Medulla oblongata (tissue), 1 donor: ENCODE measurements around the gene NTRK1.

Source experiments
- DNase-seq: peaks from one replicate; pipeline ENCODE4 v3.0.0-alpha.2; 2015; ENCODE audit errors: extremely low spot score

NTRK1 gene

GRCh38 chr1:156860628-156861423 is at the start of gene NTRK1:
Gene NTRK1 (plus strand): TSS chr1:156860865. CDS start chr1:156860935, 70 bp downstream.
- DNase-seq: peak; percentile 21

GRCh38 chr1:156811168-156811567 is 49.5 kb upstream of the NTRK1 start:
- DNase-seq: no peak

GRCh38 chr1:156812293-156812990 is 48.2 kb upstream of the NTRK1 start:
- DNase-seq: no peak

GRCh38 chr1:156813298-156813697 is 47.4 kb upstream of the NTRK1 start:
- DNase-seq: no peak

- peak; percentile 66 for DNase-seq
These were observed 46.7 kb upstream of the NTRK1 start for GRCh38 chr1:156813750-156814570.

GRCh38 chr1:156814571-156815260 is 45.9 kb upstream of the NTRK1 start:
- no peak for DNase-seq

- DNase-seq: no peak
These were observed 45.3 kb upstream of the NTRK1 start for GRCh38 chr1:156815307-156815826.

- DNase-seq: no peak
These were observed 44.7 kb upstream of the NTRK1 start for GRCh38 chr1:156815961-156816422.

GRCh38 chr1:156816561-156817328 is 43.9 kb upstream of the NTRK1 start, which contains the start of gene SH2D2A:
Gene SH2D2A (minus strand): TSS chr1:156816848. CDS start chr1:156816708, 140 bp downstream.
- no peak for DNase-seq

GRCh38 chr1:156821801-156822200 is 38.9 kb upstream of the NTRK1 start:
- DNase-seq: no peak

- no peak for DNase-seq
These were observed 38.0 kb upstream of the NTRK1 start for GRCh38 chr1:156822680-156823079.

GRCh38 chr1:156823210-156823790 is 37.4 kb upstream of the NTRK1 start:
- no peak for DNase-seq

- DNase-seq: no peak
These were observed 34.0 kb upstream of the NTRK1 start for GRCh38 chr1:156826630-156827029.

GRCh38 chr1:156828400-156829124 is 32.1 kb upstream of the NTRK1 start:
- no peak for DNase-seq

GRCh38 chr1:156832434-156832833 is 28.2 kb upstream of the NTRK1 start:
- DNase-seq: no peak

GRCh38 chr1:156833603-156834002 is 27.1 kb upstream of the NTRK1 start:
- no peak for DNase-seq

GRCh38 chr1:156834322-156834721 is 26.3 kb upstream of the NTRK1 start:
- DNase-seq: no peak

- no peak for DNase-seq
These were observed 24.5 kb upstream of the NTRK1 start for GRCh38 chr1:156836041-156836654.

GRCh38 chr1:156836892-156837291 is 23.8 kb upstream of the NTRK1 start:
- no peak for DNase-seq
